ENCODE data around the gene COPA.
"Not testable (repeated sequence)": the region's sequence is repeated elsewhere in the genome, so short reads cannot be mapped to it uniquely, and the experiment has no call there.

DNA sequence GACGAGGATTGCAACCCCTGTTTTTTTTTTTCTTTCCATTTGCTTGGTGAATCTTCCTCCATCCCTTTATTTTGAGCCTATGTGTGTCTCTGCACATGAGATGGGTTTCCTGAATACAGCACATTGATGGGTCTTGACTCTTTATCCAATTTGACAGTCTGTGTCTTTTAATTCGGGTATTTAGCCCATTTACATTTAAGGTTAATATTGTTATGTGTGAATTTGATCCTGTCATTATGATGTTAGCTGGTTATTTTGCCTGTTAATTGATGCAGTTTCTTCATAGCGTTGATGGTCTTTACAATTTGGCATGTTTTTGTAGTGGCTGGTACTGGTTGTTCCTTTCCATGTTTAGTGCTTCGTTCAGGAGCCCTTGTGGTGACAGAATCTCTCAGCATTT, 45.4 kb upstream of the COPA start:
- TF ChIP-seq, protein P1, sequence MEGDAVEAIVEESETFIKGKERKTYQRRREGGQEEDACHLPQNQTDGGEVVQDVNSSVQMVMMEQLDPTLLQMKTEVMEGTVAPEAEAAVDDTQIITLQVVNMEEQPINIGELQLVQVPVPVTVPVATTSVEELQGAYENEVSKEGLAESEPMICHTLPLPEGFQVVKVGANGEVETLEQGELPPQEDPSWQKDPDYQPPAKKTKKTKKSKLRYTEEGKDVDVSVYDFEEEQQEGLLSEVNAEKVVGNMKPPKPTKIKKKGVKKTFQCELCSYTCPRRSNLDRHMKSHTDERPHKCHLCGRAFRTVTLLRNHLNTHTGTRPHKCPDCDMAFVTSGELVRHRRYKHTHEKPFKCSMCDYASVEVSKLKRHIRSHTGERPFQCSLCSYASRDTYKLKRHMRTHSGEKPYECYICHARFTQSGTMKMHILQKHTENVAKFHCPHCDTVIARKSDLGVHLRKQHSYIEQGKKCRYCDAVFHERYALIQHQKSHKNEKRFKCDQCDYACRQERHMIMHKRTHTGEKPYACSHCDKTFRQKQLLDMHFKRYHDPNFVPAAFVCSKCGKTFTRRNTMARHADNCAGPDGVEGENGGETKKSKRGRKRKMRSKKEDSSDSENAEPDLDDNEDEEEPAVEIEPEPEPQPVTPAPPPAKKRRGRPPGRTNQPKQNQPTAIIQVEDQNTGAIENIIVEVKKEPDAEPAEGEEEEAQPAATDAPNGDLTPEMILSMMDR (IDR thresholded peaks at IDR 0.05), result not testable (repeated sequence)
- TF ChIP-seq POLR2A (IDR thresholded peaks at IDR 0.05), result not testable (repeated sequence)

All from upper lobe of left lung (tissue), 4 donors.